GM23338 (cell line): ENCODE data around the gene ACTR8. TPM values are rescaled to one million over a fixed set of nuclear protein-coding genes. Genes with fewer than 3 reads are reported as not detected.

Source experiments
- ATAC-seq: fragments of 200-7000 bp; cut with Tn5 transposase; 3 replicates; pipeline ENCODE4 v1.9.1; 2020
- DNase-seq: peaks from one replicate; pipeline ENCODE4 v3.0.0-alpha.2; 2015; ENCODE audit warnings: low spot score
- H2AFZ ChIP-seq: fragments of 200-600 bp; sonication (generic); 2 replicates; pipeline ENCODE4 v1.8.0; 2016; ENCODE audit warnings: antibody characterized with exemption, mild to moderate bottlenecking, moderate library complexity
- H3F3A ChIP-seq: fragments of 200-600 bp; sonication (generic); replicated peaks from 2 replicates; pipeline ENCODE4 v1.8.0; 2017; ENCODE audit warnings: antibody characterized with exemption, mixed run types, low read depth
- H3K27ac ChIP-seq: fragments of 200-600 bp; sonication (generic); 2 replicates; pipeline ENCODE4 v1.6.1; 2016; ENCODE audit warnings: low read depth
- H3K27me3 ChIP-seq: fragments of 200-600 bp; sonication (generic); 2 replicates; pipeline ENCODE4 v1.8.0; 2016; ENCODE audit warnings: mild to moderate bottlenecking, mixed run types, moderate library complexity; ENCODE audit not compliant: insufficient read depth
- H3K36me3 ChIP-seq: fragments of 200-600 bp; sonication (generic); 2 replicates; pipeline ENCODE4 v1.8.0; 2016; ENCODE audit warnings: mild to moderate bottlenecking; ENCODE audit not compliant: insufficient read depth
- H3K4me1 ChIP-seq: fragments of 200-600 bp; sonication (generic); 2 replicates; pipeline ENCODE4 v1.8.0; 2016; ENCODE audit warnings: mild to moderate bottlenecking, moderate library complexity; ENCODE audit not compliant: insufficient read depth
- H3K4me2 ChIP-seq: fragments of 200-600 bp; sonication (generic); 2 replicates; pipeline ENCODE4 v1.7.1; 2017; ENCODE audit warnings: mixed run types
- H3K4me3 ChIP-seq: fragments of 200-600 bp; sonication (generic); 2 replicates; pipeline ENCODE4 v1.6.1; 2016; ENCODE audit warnings: mixed run types
- H3K79me2 ChIP-seq: fragments of 200-600 bp; sonication (generic); replicated peaks from 2 replicates; pipeline ENCODE4 v1.8.0; 2017; ENCODE audit warnings: mild to moderate bottlenecking; ENCODE audit not compliant: insufficient read depth
- H3K9me2 ChIP-seq: fragments of 200-600 bp; sonication (generic); 2 replicates; pipeline ENCODE4 v1.8.0; 2017; ENCODE audit not compliant: insufficient read depth
- H4K20me1 ChIP-seq: fragments of 200-600 bp; sonication (generic); replicated peaks from 2 replicates; pipeline ENCODE4 v1.8.0; 2017; ENCODE audit warnings: mild to moderate bottlenecking; ENCODE audit not compliant: insufficient read depth
- H3K27ac Mint-ChIP-seq: 2 replicates; pipeline ENCODE4 v1.8.0; 2020; ENCODE audit warnings: inconsistent platforms, mild to moderate bottlenecking, moderate library complexity, mixed read lengths
- H3K27me3 Mint-ChIP-seq: 3 replicates; pipeline ENCODE4 v1.8.0; 2022; ENCODE audit warnings: low read depth, mild to moderate bottlenecking, moderate library complexity, mixed read lengths, inconsistent platforms; ENCODE audit not compliant: insufficient read depth, poor library complexity
- H3K36me3 Mint-ChIP-seq: 3 replicates; pipeline ENCODE4 v1.8.0; 2021; ENCODE audit warnings: low read depth, mild to moderate bottlenecking, inconsistent platforms, moderate library complexity, mixed read lengths
- H3K4me1 Mint-ChIP-seq: 3 replicates; pipeline ENCODE4 v1.8.0; 2020; ENCODE audit warnings: mild to moderate bottlenecking, inconsistent platforms, mixed read lengths
- H3K4me3 Mint-ChIP-seq: 3 replicates; pipeline ENCODE4 v1.8.0; 2021; ENCODE audit warnings: moderate library complexity, mild to moderate bottlenecking, inconsistent platforms, mixed read lengths
- H3K9me3 Mint-ChIP-seq: 3 replicates; pipeline ENCODE4 v1.8.0; 2020; ENCODE audit warnings: moderate library complexity, mild to moderate bottlenecking, inconsistent platforms, mixed read lengths
- CREB1 ChIP-seq: fragments of 250-450 bp; sonication (Bioruptor Pico); IDR thresholded peaks from 2 replicates; pipeline ENCODE4 v1.5.0; 2020; ENCODE audit warnings: low read depth, mild to moderate bottlenecking, moderate library complexity
- EZH2 ChIP-seq: fragments of 200-600 bp; sonication (generic); IDR thresholded peaks from one replicate; pipeline ENCODE4 v1.8.0; 2017; ENCODE audit warnings: antibody characterized with exemption, mild to moderate bottlenecking, low read depth; ENCODE audit not compliant: unreplicated experiment
- EZH2phosphoT487 ChIP-seq: fragments of 200-600 bp; sonication (generic); IDR thresholded peaks from one replicate; pipeline ENCODE4 v1.8.1; 2018; ENCODE audit warnings: antibody characterized with exemption; ENCODE audit not compliant: unreplicated experiment
- JUNB ChIP-seq: IDR thresholded peaks from one replicate; pipeline ENCODE4 v1.6.1; 2016; ENCODE audit warnings: antibody characterized with exemption; ENCODE audit not compliant: unreplicated experiment
- NANOG ChIP-seq: IDR thresholded peaks from 2 replicates; pipeline ENCODE4 v1.6.1; 2016; ENCODE audit warnings: antibody characterized with exemption, borderline replicate concordance
- POLR2AphosphoS5 ChIP-seq: IDR thresholded peaks from 2 replicates; pipeline ENCODE4 v1.6.1; 2016; ENCODE audit warnings: antibody characterized with exemption, low read depth
- STAT1 ChIP-seq: IDR thresholded peaks from one replicate; pipeline ENCODE4 v1.6.1; 2016; ENCODE audit warnings: antibody characterized with exemption; ENCODE audit not compliant: unreplicated experiment
- ZNF114 ChIP-seq: fragments of 250-450 bp; sonication (Bioruptor Pico); IDR thresholded peaks from 2 replicates; pipeline ENCODE4 v1.5.0; 2020; ENCODE audit warnings: mild to moderate bottlenecking, moderate library complexity
- ZNF331 ChIP-seq: fragments of 250-450 bp; sonication (Bioruptor Pico); IDR thresholded peaks from 2 replicates; pipeline ENCODE4 v1.5.0; 2020; ENCODE audit warnings: low read depth, mild to moderate bottlenecking, moderate library complexity
- polyA plus RNA-seq: library from polyadenylated mRNA; unstranded; fragments of >200 nt; fragmentation: Nextera tagmentation; extraction: Ambion mirVana; gene quantifications from 2 replicates; pipeline ENCODE4 v1.2.1, GENCODE V29; 2016
- total RNA-seq: library from RNA; depleted of rRNA; stranded (reverse); fragments of >200 nt; shearing (Covaris generic); gene quantifications from 2 replicates; pipeline ENCODE4 v1.2.3, GENCODE V29; 2014
- TF ChIP-seq, protein P1 (sequence below): IDR thresholded peaks from 2 replicates; pipeline ENCODE4 v1.6.1; 2016; ENCODE audit warnings: antibody characterized with exemption
- TF ChIP-seq, protein P2 (sequence below), 2 experiments: fragments of 200-600 bp in 1 of 2; sonication (generic) in 1 of 2; conservative IDR thresholded peaks; 2 replicates each; pipeline versions ENCODE4 v1.5.1 to v1.6.1; 2016 to 2017; ENCODE audit warnings: antibody characterized with exemption in 2 of 2, low read depth in 2 of 2, mild to moderate bottlenecking in 2 of 2, moderate library complexity in 1 of 2
- TF ChIP-seq, protein P3 (sequence below): fragments of 250-450 bp; sonication (Bioruptor Pico); IDR thresholded peaks from 2 replicates; pipeline ENCODE4 v1.5.0; 2020; ENCODE audit warnings: mild to moderate bottlenecking, moderate library complexity
- TF ChIP-seq, protein P4 (sequence below): IDR thresholded peaks from one replicate; pipeline ENCODE4 v1.6.1; 2018; ENCODE audit warnings: antibody characterized with exemption; ENCODE audit not compliant: unreplicated experiment

ACTR8 gene
- total and polyA plus RNA-seq, 2 experiments from 2014 or later: 19.8 to 23.0 TPM

DNA sequence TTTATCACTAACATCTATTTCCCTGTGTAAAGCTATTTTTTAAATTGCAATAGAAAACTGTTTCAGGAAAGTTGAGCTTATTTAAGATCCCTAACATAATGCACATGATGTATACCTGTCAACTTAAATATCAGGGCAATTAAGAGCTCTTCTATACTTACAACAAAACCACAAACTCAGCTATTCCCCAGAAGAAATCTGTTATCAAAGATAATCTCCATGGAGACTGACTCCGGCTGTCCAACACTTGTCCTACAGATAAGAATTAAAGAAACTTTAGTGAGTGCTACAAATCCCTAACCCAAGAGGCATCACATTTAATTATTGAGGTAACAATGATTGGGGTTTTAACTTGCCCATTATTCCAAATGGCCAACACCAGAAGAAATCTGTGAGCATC, 6.3 kb upstream of the ACTR8 start:
- Histone ChIP-seq H3K27me3 (no peaks in the 10 kb centered on the region), H3F3A (peaks cover 8% of the 10 kb centered on the region; the same call in 1 of the 2 replicates), H3K4me1 (peaks cover 11% of the 10 kb centered on the region; the same call in 1 of the 2 replicates), H2AFZ (no peak overlapping the region), H3K36me3 (peaks cover 27% of the 10 kb centered on the region), H4K20me1 (peaks cover 23% of the 10 kb centered on the region), H3K9me2 (no peaks in the 10 kb centered on the region), H3K79me2 (peaks cover 45% of the 10 kb centered on the region), H3K4me3 (no peak overlapping the region), H3K27ac (no peak overlapping the region), H3K4me2 (no peak overlapping the region)
- DNase-seq (no peak), ATAC-seq (no peak)
- H3K9me3 Mint-ChIP-seq: no peaks in the 10 kb centered on the region
- no peak overlapping the region for H3K27ac Mint-ChIP-seq
- H3K4me3 Mint-ChIP-seq: no peak overlapping the region
- H3K4me1 Mint-ChIP-seq: peaks cover 23% of the 10 kb centered on the region
- peaks cover 14% of the 10 kb centered on the region for H3K36me3 Mint-ChIP-seq
- TF ChIP-seq JUNB (no peak), STAT1 (no peak), POLR2AphosphoS5 (no peak), EZH2 (no peak), ZNF114 (CRISPR knock-in tag) (no peak), CREB1 (CRISPR knock-in tag) (no peak), NANOG (no peak), EZH2phosphoT487 (no peak), ZNF331 (CRISPR knock-in tag) (no peak)
- TF ChIP-seq, protein P1, sequence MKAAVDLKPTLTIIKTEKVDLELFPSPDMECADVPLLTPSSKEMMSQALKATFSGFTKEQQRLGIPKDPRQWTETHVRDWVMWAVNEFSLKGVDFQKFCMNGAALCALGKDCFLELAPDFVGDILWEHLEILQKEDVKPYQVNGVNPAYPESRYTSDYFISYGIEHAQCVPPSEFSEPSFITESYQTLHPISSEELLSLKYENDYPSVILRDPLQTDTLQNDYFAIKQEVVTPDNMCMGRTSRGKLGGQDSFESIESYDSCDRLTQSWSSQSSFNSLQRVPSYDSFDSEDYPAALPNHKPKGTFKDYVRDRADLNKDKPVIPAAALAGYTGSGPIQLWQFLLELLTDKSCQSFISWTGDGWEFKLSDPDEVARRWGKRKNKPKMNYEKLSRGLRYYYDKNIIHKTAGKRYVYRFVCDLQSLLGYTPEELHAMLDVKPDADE: no peak
- TF ChIP-seq, protein P2, sequence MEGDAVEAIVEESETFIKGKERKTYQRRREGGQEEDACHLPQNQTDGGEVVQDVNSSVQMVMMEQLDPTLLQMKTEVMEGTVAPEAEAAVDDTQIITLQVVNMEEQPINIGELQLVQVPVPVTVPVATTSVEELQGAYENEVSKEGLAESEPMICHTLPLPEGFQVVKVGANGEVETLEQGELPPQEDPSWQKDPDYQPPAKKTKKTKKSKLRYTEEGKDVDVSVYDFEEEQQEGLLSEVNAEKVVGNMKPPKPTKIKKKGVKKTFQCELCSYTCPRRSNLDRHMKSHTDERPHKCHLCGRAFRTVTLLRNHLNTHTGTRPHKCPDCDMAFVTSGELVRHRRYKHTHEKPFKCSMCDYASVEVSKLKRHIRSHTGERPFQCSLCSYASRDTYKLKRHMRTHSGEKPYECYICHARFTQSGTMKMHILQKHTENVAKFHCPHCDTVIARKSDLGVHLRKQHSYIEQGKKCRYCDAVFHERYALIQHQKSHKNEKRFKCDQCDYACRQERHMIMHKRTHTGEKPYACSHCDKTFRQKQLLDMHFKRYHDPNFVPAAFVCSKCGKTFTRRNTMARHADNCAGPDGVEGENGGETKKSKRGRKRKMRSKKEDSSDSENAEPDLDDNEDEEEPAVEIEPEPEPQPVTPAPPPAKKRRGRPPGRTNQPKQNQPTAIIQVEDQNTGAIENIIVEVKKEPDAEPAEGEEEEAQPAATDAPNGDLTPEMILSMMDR (conservative IDR thresholded peaks at IDR 0.05; ENCODE audit: low read depth in 2 of 2): no peak
- TF ChIP-seq, protein P3, sequence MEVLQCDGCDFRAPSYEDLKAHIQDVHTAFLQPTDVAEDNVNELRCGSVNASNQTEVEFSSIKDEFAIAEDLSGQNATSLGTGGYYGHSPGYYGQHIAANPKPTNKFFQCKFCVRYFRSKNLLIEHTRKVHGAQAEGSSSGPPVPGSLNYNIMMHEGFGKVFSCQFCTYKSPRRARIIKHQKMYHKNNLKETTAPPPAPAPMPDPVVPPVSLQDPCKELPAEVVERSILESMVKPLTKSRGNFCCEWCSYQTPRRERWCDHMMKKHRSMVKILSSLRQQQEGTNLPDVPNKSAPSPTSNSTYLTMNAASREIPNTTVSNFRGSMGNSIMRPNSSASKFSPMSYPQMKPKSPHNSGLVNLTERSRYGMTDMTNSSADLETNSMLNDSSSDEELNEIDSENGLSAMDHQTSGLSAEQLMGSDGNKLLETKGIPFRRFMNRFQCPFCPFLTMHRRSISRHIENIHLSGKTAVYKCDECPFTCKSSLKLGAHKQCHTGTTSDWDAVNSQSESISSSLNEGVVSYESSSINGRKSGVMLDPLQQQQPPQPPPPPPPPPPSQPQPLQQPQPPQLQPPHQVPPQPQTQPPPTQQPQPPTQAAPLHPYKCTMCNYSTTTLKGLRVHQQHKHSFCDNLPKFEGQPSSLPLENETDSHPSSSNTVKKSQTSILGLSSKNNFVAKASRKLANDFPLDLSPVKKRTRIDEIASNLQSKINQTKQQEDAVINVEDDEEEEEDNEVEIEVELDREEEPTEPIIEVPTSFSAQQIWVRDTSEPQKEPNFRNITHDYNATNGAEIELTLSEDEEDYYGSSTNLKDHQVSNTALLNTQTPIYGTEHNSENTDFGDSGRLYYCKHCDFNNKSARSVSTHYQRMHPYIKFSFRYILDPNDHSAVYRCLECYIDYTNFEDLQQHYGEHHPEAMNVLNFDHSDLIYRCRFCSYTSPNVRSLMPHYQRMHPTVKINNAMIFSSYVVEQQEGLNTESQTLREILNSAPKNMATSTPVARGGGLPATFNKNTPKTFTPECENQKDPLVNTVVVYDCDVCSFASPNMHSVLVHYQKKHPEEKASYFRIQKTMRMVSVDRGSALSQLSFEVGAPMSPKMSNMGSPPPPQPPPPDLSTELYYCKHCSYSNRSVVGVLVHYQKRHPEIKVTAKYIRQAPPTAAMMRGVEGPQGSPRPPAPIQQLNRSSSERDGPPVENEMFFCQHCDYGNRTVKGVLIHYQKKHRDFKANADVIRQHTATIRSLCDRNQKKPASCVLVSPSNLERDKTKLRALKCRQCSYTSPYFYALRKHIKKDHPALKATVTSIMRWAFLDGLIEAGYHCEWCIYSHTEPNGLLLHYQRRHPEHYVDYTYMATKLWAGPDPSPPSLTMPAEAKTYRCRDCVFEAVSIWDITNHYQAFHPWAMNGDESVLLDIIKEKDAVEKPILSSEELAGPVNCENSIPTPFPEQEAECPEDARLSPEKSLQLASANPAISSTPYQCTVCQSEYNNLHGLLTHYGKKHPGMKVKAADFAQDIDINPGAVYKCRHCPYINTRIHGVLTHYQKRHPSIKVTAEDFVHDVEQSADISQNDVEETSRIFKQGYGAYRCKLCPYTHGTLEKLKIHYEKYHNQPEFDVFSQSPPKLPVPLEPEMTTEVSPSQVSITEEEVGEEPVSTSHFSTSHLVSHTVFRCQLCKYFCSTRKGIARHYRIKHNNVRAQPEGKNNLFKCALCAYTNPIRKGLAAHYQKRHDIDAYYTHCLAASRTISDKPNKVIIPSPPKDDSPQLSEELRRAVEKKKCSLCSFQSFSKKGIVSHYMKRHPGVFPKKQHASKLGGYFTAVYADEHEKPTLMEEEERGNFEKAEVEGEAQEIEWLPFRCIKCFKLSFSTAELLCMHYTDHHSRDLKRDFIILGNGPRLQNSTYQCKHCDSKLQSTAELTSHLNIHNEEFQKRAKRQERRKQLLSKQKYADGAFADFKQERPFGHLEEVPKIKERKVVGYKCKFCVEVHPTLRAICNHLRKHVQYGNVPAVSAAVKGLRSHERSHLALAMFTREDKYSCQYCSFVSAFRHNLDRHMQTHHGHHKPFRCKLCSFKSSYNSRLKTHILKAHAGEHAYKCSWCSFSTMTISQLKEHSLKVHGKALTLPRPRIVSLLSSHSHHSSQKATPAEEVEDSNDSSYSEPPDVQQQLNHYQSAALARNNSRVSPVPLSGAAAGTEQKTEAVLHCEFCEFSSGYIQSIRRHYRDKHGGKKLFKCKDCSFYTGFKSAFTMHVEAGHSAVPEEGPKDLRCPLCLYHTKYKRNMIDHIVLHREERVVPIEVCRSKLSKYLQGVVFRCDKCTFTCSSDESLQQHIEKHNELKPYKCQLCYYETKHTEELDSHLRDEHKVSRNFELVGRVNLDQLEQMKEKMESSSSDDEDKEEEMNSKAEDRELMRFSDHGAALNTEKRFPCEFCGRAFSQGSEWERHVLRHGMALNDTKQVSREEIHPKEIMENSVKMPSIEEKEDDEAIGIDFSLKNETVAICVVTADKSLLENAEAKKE: no peak
- TF ChIP-seq, protein P4, sequence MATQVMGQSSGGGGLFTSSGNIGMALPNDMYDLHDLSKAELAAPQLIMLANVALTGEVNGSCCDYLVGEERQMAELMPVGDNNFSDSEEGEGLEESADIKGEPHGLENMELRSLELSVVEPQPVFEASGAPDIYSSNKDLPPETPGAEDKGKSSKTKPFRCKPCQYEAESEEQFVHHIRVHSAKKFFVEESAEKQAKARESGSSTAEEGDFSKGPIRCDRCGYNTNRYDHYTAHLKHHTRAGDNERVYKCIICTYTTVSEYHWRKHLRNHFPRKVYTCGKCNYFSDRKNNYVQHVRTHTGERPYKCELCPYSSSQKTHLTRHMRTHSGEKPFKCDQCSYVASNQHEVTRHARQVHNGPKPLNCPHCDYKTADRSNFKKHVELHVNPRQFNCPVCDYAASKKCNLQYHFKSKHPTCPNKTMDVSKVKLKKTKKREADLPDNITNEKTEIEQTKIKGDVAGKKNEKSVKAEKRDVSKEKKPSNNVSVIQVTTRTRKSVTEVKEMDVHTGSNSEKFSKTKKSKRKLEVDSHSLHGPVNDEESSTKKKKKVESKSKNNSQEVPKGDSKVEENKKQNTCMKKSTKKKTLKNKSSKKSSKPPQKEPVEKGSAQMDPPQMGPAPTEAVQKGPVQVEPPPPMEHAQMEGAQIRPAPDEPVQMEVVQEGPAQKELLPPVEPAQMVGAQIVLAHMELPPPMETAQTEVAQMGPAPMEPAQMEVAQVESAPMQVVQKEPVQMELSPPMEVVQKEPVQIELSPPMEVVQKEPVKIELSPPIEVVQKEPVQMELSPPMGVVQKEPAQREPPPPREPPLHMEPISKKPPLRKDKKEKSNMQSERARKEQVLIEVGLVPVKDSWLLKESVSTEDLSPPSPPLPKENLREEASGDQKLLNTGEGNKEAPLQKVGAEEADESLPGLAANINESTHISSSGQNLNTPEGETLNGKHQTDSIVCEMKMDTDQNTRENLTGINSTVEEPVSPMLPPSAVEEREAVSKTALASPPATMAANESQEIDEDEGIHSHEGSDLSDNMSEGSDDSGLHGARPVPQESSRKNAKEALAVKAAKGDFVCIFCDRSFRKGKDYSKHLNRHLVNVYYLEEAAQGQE: no peak
- H3K27me3 Mint-ChIP-seq: peaks cover 1% of the 10 kb centered on the region
